Natural killer cell (primary cell): Measurements from ENCODE around the gene IRF3. TPM values are rescaled to one million over a fixed set of nuclear protein-coding genes. Genes with fewer than 3 reads are reported as not detected.

Experiments
- ATAC-seq, 3 donors: fragments of 150-1000 bp in 2 of 3; fragments of 200-7000 bp in 1 of 3; cut with Tn5 transposase; 1 replicate in 1 of 3; 2 replicates in 2 of 3; pipeline ENCODE4 v1.10.0; 2021; ENCODE audit warnings: mild to moderate bottlenecking in 2 of 3, moderate library complexity in 2 of 3
- DNase-seq, 2 donors: peaks; one replicate each; pipeline versions ENCODE4 v3.0.0 to v3.0.0-alpha.2; 2013 to 2021; ENCODE audit warnings: mixed read lengths in 1 of 2
- H3K27ac ChIP-seq: one replicate; pipeline ENCODE4 v1.5.1; 2013; ENCODE audit warnings: mild to moderate bottlenecking, low read length
- H3K27me3 ChIP-seq: one replicate; pipeline ENCODE4 v1.6.1; 2013; ENCODE audit warnings: low read length; ENCODE audit not compliant: control insufficient read depth, insufficient read depth
- H3K36me3 ChIP-seq: one replicate; pipeline ENCODE4 v1.6.1; 2013; ENCODE audit warnings: low read length; ENCODE audit not compliant: control insufficient read depth, insufficient read depth
- H3K4me1 ChIP-seq: one replicate; pipeline ENCODE4 v1.6.1; 2013; ENCODE audit warnings: low read length; ENCODE audit not compliant: control insufficient read depth, insufficient read depth
- H3K4me3 ChIP-seq: one replicate; pipeline ENCODE4 v1.5.1; 2013; ENCODE audit warnings: low read length
- H3K9me3 ChIP-seq: one replicate; pipeline ENCODE4 v1.6.1; 2013; ENCODE audit warnings: low read length; ENCODE audit not compliant: control insufficient read depth, insufficient read depth
- H3K27ac Mint-ChIP-seq, 2 donors: one replicate each; pipeline ENCODE4 v1.8.0; 2022; ENCODE audit warnings: mild to moderate bottlenecking in 2 of 2, mixed read lengths in 2 of 2, moderate library complexity in 1 of 2
- H3K27me3 Mint-ChIP-seq, 2 donors: one replicate each; pipeline ENCODE4 v1.8.0; 2022; ENCODE audit warnings: low read depth in 2 of 2, mixed read lengths in 2 of 2
- H3K36me3 Mint-ChIP-seq: one replicate; pipeline ENCODE4 v1.8.0; 2022; ENCODE audit warnings: mixed read lengths
- H3K4me1 Mint-ChIP-seq, 2 donors: one replicate each; pipeline ENCODE4 v1.8.0; 2022; ENCODE audit warnings: mixed read lengths in 2 of 2
- H3K4me3 Mint-ChIP-seq: one replicate; pipeline ENCODE4 v1.8.0; 2022; ENCODE audit warnings: mild to moderate bottlenecking, moderate library complexity, mixed read lengths
- H3K9me3 Mint-ChIP-seq, 2 donors: one replicate each; pipeline ENCODE4 v1.8.0; 2022; ENCODE audit warnings: mixed read lengths in 2 of 2
- CTCF ChIP-seq: fragments of 200-600 bp; IDR thresholded peaks from one replicate; pipeline ENCODE4 v1.8.0; 2022; ENCODE audit warnings: antibody characterized with exemption
- WGBS: methylation state at CpG from one replicate; pipeline ENCODE4 v1.1.7; 2013; ENCODE audit warnings: missing lambda C conversion rate; ENCODE audit not compliant: insufficient coverage; 5-methylcytosine and 5-hydroxymethylcytosine counted together
- intact Hi-C: fragments of 100-400 bp; cut with micrococcal nuclease; formaldehyde crosslinking; loops from one replicate; pipeline ENCODE4 v1.14.2; 2022
- total RNA-seq, 4 donors: library from RNA; stranded (reverse); fragments of 120-200 nt in 1 of 4; gene quantifications; one replicate each; pipeline versions ENCODE4 v1.2.3 to v1.2.4, GENCODE V29; 2013 to 2022

IRF3 gene
- total RNA-seq, 3 donors from 2014 or later (not counting 1 experiment from before 2014, with no cell fraction given), result 176 to 184 (median 179) TPM

DNA sequence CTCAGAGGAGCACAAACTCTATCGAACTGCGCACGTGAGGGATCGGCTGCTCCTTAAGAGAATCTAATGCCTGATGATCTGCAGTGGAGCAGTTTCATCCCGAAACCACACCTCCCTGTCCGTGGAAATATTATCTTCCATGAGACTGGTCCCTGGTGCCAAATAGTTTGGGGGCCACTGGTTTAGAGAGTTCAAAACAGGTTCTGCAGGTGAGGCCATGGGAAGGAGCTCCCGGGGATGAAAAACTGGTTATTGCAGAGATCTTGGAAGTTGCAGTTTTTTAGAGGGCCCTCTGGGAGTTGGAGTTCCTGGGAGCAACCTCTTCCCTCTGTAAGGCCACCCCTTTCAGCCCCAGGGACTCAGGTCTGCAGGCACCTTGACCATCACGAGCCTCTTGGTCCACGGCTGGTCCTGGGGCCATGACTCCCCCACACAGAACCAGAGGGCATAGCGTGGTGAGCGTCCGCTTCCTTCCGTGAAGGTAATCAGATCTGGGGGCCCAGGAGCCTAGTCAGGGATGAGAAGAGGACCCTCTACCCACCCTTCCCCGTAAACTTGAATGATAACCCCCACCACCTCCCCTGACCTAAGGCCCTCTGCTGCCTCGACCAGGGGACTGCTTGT lies 5.2 kb downstream of the IRF3 start:
- H3K27me3 Mint-ChIP-seq, result no peaks in the 10 kb centered on the region
- intact Hi-C loops, result no loop called here
- H3K9me3 Mint-ChIP-seq, result no peaks in the 10 kb centered on the region
- 96% methylated on average over 14 of the region's 15 CpGs for WGBS
- no peak for TF ChIP-seq CTCF
- no peak for ATAC-seq
- Histone ChIP-seq H3K4me1 (peaks cover 37% of the 10 kb centered on the region), H3K36me3 (peaks cover 63% of the 10 kb centered on the region), H3K27me3 (no peaks in the 10 kb centered on the region), H3K9me3 (no peaks in the 10 kb centered on the region), H3K27ac (no peak overlapping the region), H3K4me3 (no peak overlapping the region)
- DNase-seq, result no peak
- H3K4me3 Mint-ChIP-seq, result peak overlapping the region; percentile 9
- H3K27ac Mint-ChIP-seq, result peak overlapping the region; percentile 16 to 63
- H3K36me3 Mint-ChIP-seq, result no peaks in the 10 kb centered on the region
- peaks cover 31 to 51% of the 10 kb centered on the region in 2 donors for H3K4me1 Mint-ChIP-seq

DNA sequence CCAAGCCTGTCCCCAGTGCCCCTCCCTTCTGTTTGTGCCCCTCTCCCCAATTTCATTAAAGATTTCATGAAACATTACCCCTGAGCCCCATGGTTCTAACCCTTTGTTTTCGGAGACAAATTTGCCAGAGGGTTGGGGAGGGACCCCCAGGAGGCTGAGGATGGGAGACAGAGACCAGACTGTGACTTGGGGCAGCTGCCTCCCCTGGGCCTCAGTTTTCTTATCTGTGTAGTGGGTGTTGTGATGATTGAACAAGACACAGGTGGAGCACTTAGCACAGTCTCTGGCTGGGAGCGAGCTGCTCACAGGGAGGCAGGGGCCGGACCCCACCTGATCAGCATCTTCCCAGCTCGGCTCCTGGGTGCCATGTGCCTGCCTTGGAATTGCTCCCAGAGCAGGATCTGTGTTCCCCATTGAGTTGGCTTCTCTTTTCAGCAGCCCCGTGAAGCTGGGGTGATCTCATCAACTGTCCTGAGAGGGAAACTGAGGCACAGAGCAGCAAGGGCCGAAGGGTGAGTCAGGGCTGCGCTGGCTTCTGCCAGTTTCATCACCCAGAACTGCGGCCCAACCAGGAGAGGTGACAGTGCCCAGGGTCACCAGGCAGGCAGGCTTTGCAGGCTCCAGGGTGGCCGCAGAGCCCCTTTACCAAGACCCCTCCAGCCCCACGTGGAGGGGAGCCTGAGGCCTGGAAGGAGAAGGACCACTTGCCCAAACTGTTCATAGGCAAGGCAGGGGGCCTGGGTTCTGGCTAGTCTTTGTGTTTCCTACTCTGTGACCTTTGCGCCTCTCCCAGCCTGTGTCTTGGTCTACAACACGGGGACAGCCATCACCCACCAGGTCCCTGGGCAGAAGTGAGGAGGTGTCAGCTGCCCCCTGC lies 6.9 kb downstream of the IRF3 start:
- no peak overlapping the region for H3K27ac ChIP-seq
- WGBS, result 94% methylated on average over 12 of the region's 12 CpGs
- H3K9me3 ChIP-seq, result no peaks in the 10 kb centered on the region
- H3K4me1 Mint-ChIP-seq, result peaks cover 21 to 47% of the 10 kb centered on the region in 2 donors
- TF ChIP-seq CTCF, result no peak
- DNase-seq (no peak), ATAC-seq (no peak)
- H3K27me3 ChIP-seq, result no peaks in the 10 kb centered on the region
- H3K36me3 Mint-ChIP-seq, result no peaks in the 10 kb centered on the region
- no peak overlapping the region for H3K4me3 Mint-ChIP-seq
- no peaks in the 10 kb centered on the region for H3K27me3 Mint-ChIP-seq
- no peak overlapping the region for H3K4me3 ChIP-seq
- intact Hi-C loops, result no loop called here
- peaks cover 77% of the 10 kb centered on the region for H3K36me3 ChIP-seq
- H3K27ac Mint-ChIP-seq, result peak overlapping the region in 1 of 2 donors; percentile 63
- H3K4me1 ChIP-seq, result peaks cover 41% of the 10 kb centered on the region
- H3K9me3 Mint-ChIP-seq, result no peaks in the 10 kb centered on the region

DNA sequence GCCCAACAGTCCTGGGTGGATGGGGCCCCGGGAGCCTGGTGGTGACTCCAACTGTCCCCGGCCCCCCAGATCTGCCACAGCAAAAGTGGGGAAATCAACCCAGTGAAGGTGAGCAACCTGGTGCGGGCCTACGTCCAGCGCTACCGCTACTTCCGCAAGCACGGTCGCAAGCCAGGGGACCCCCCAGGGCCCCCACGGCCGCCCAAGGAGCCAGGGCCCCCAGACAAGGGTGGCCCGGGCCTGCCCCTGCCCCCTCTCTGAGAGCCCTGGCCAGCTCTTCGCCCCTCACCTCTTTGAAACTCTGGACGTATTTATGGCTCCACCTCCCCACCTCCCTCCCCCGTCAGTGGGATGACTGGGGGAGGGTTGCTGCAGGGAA lies 7.5 kb downstream of the IRF3 start:
- Mint-ChIP-seq H3K4me1 (peaks cover 20 to 40% of the 10 kb centered on the region in 2 donors), H3K4me3 (no peak overlapping the region), H3K36me3 (no peaks in the 10 kb centered on the region), H3K9me3 (no peaks in the 10 kb centered on the region), H3K27ac (peak overlapping the region in 1 of 2 donors; percentile 70), H3K27me3 (no peaks in the 10 kb centered on the region)
- WGBS, result 95% methylated on average over 13 of the region's 15 CpGs
- no peaks in the 10 kb centered on the region for H3K9me3 ChIP-seq
- H3K4me3 ChIP-seq, result no peak overlapping the region
- no peaks in the 10 kb centered on the region for H3K27me3 ChIP-seq
- ATAC-seq (no peak), DNase-seq (no peak)
- no peak for TF ChIP-seq CTCF
- intact Hi-C loops, result no loop called here
- peaks cover 34% of the 10 kb centered on the region for H3K4me1 ChIP-seq
- H3K27ac ChIP-seq, result no peak overlapping the region
- H3K36me3 ChIP-seq, result peaks cover 81% of the 10 kb centered on the region
